ENCODE results near the gene CAND1. TPM values are rescaled to one million over a fixed set of nuclear protein-coding genes. Genes with fewer than 3 reads are reported as not detected.

CAND1 gene
- total and polyA plus RNA-seq, 8 donors, result 11.6 to 175 (median 32.1) TPM

DNA sequence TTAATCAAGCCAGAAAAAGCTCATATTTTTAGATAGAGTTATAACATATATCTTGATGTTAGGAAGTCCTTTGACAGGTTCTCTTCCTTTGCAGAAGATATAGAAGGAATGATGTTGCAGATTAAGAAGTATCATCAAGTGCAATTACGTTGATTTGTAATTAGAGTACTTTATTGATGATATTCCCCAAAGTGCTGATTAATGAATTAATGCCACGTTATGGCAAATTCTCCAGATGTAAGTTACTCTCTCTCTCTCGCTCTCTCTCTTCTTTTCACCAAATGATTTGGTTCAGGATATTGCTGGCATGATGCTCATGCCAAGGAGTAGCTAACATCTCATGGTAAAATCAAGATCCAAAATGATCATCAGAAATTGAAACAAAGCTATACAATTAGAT lies 18.1 kb upstream of the CAND1 start:
- H3K36me3 ChIP-seq, result no peaks in the 10 kb centered on the region
- H3K4me3 ChIP-seq, result no peak overlapping the region
- H3K4me1 ChIP-seq, result no peaks in the 10 kb centered on the region
- WGBS, 5 donors, result 73 to 79% (median 77%) methylated on average over 3 of the region's 3 CpGs
- intact Hi-C loops (cut with DNase I; ENCODE audit: low total_unique reads), result no loop called here
- no peak for DNase-seq
- TF ChIP-seq EP300 (IDR thresholded peaks at IDR 0.05) (no peak), POLR2A (IDR thresholded peaks at IDR 0.05) (no peak), POLR2AphosphoS5 (IDR thresholded peaks at IDR 0.05) (no peak)
- TF ChIP-seq, protein P1, sequence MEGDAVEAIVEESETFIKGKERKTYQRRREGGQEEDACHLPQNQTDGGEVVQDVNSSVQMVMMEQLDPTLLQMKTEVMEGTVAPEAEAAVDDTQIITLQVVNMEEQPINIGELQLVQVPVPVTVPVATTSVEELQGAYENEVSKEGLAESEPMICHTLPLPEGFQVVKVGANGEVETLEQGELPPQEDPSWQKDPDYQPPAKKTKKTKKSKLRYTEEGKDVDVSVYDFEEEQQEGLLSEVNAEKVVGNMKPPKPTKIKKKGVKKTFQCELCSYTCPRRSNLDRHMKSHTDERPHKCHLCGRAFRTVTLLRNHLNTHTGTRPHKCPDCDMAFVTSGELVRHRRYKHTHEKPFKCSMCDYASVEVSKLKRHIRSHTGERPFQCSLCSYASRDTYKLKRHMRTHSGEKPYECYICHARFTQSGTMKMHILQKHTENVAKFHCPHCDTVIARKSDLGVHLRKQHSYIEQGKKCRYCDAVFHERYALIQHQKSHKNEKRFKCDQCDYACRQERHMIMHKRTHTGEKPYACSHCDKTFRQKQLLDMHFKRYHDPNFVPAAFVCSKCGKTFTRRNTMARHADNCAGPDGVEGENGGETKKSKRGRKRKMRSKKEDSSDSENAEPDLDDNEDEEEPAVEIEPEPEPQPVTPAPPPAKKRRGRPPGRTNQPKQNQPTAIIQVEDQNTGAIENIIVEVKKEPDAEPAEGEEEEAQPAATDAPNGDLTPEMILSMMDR (IDR thresholded peaks at IDR 0.05), result no peak
- H3K27ac ChIP-seq, result no peak overlapping the region
- H3K9me3 ChIP-seq, result no peaks in the 10 kb centered on the region
- no peaks in the 10 kb centered on the region for H3K27me3 ChIP-seq

DNA sequence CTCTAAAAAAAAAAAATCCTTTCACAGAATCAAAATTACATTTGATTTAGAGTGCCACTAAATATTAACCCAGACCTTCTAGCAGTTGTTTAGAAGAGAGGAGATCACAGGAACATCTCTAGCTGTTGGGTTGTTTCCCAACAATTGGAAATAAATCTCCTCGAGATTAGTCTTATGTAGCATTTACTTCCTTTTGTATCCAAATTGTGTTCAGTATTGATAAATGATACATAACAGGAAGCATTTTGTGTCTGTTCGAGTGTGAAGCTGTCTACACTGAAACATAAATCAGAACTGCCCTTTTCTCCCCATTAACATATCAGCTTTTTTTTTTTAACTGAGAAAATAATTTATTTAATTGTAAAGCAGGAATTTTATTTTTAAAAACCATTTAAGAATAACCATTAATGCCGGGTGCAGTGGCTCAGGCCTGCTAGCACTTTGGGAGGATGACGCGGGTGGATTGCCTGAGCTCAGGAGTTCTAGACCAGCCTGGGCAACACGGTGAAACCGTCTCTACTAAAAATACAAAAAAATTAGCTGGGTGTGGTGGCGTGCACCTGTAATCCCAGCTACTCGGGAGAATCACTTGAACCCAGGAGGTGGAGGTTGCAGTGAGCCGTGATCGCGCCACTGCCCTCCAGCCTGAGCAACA lies 14.7 kb upstream of the CAND1 start:
- Histone ChIP-seq H3K4me3 (no peak overlapping the region), H3K27ac (no peak overlapping the region), H3K4me1 (no peaks in the 10 kb centered on the region), H3K9me3 (no peaks in the 10 kb centered on the region), H3K27me3 (no peaks in the 10 kb centered on the region), H3K36me3 (no peaks in the 10 kb centered on the region)
- intact Hi-C loops (cut with DNase I; ENCODE audit: low total_unique reads), result no loop called here
- TF ChIP-seq POLR2A (IDR thresholded peaks at IDR 0.05) (no peak), POLR2AphosphoS5 (IDR thresholded peaks at IDR 0.05) (no peak), EP300 (IDR thresholded peaks at IDR 0.05) (no peak)
- TF ChIP-seq, protein P1 (IDR thresholded peaks at IDR 0.05), result no peak
- WGBS, 5 donors, result 84 to 90% (median 88%) methylated on average over 12 of the region's 12 CpGs
- no peak for DNase-seq

DNA sequence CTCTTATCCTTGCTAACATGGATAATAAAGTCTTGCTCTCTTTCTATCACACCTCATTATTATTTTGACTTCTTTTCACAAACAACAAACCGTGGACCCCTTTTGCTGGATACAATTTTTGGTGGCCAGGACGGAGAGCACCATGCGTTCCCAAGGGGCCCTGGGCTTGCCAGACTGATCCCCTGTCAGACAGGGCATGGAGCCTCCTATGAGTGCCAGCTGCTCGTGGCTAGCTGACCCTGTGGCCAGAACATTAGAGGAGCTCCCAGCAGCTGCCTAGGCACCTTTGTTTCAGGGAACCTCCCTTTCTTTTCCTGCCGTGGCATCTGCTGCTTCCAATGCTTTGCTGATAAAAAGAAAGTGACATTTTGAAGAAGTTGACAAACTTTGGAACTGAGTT lies 12.5 kb upstream of the CAND1 start:
- 70 to 83% (median 76%) methylated on average over 5 of the region's 5 CpGs for WGBS, 5 donors
- Histone ChIP-seq H3K27me3 (no peaks in the 10 kb centered on the region), H3K9me3 (no peaks in the 10 kb centered on the region), H3K36me3 (no peaks in the 10 kb centered on the region), H3K27ac (no peak overlapping the region), H3K4me3 (no peak overlapping the region), H3K4me1 (no peaks in the 10 kb centered on the region)
- intact Hi-C loops (cut with DNase I; ENCODE audit: low total_unique reads), result no loop called here
- TF ChIP-seq, protein P1 (IDR thresholded peaks at IDR 0.05), result no peak
- TF ChIP-seq EP300 (IDR thresholded peaks at IDR 0.05) (no peak), POLR2AphosphoS5 (IDR thresholded peaks at IDR 0.05) (no peak), POLR2A (IDR thresholded peaks at IDR 0.05) (no peak)
- DNase-seq, result no peak

DNA sequence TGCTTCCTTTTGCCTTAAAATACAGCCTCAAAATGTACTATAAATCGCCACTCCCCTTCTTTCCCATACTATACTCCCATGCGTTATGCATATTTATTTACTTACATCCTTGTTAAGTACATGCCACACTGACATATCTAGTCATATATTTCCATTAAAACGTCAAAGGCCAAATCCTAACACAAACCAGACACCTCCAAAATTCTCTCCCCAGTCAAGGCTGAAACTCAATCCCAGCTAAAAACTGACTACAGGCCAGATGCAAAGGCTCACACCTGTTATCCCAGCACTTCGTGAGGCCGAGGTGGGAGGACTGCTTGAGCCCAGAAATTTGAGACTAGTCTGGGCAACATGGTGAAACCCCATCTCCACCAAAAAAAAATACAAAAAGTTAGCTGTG lies 5.7 kb upstream of the CAND1 start:
- Histone ChIP-seq H3K9me3 (no peaks in the 10 kb centered on the region), H3K4me3 (no peak overlapping the region), H3K27ac (no peak overlapping the region), H3K36me3 (no peaks in the 10 kb centered on the region), H3K4me1 (peaks cover 6 to 10% (median 9%) of the 10 kb centered on the region in 4 donors), H3K27me3 (no peaks in the 10 kb centered on the region)
- 66 to 79% (median 72%) methylated on average over 5 of the region's 5 CpGs for WGBS, 5 donors
- intact Hi-C loops (cut with DNase I; ENCODE audit: low total_unique reads), result no loop called here
- DNase-seq, result peak in 1 of 2 donors; percentile 29
- TF ChIP-seq EP300 (IDR thresholded peaks at IDR 0.05), result no peak
- no peak for TF ChIP-seq POLR2AphosphoS5 (IDR thresholded peaks at IDR 0.05)
- no peak for TF ChIP-seq POLR2A (IDR thresholded peaks at IDR 0.05)
- TF ChIP-seq, protein P1 (IDR thresholded peaks at IDR 0.05), result no peak
